Right atrium auricular region (tissue), 2 donors: ENCODE measurements around the gene FGD6. TPM values are rescaled to one million over a fixed set of nuclear protein-coding genes. Genes with fewer than 3 reads are reported as not detected.
"Not testable (repeated sequence)": the region's sequence is repeated elsewhere in the genome, so short reads cannot be mapped to it uniquely, and the experiment has no call there.

ENCODE experiments used
- DNase-seq: peaks from one replicate; pipeline ENCODE4 v3.0.0-alpha.2; 2019; ENCODE audit warnings: low spot score
- H3K27ac ChIP-seq, 2 donors: fragments of 200-600 bp; sonication (generic); 1 replicate in 1 of 2; 2 replicates in 1 of 2; pipeline ENCODE4 v1.5.1; 2016 to 2019
- H3K27me3 ChIP-seq, 2 donors: fragments of 200-600 bp; sonication (generic); one replicate each; pipeline versions ENCODE4 v1.5.1 to v1.6.0; 2017 to 2019
- H3K36me3 ChIP-seq: fragments of 200-600 bp; sonication (generic); one replicate; pipeline ENCODE4 v1.5.1; 2016
- H3K4me1 ChIP-seq, 2 donors: fragments of 200-600 bp; sonication (generic); one replicate each; pipeline versions ENCODE4 v1.5.1 to v1.6.0; 2017 to 2019
- H3K4me3 ChIP-seq, 2 donors: fragments of 200-600 bp; sonication (generic); 1 replicate in 1 of 2; 2 replicates in 1 of 2; pipeline ENCODE4 v1.5.1; 2017 to 2019; ENCODE audit warnings: mild to moderate bottlenecking in 1 of 2, moderate library complexity in 1 of 2
- H3K9me3 ChIP-seq, 2 donors: fragments of 200-600 bp; sonication (generic); one replicate each; pipeline ENCODE4 v1.5.1; 2019
- total RNA-seq, 2 donors: library from RNA; depleted of rRNA; stranded (reverse); fragments of >200 nt; gene quantifications; one replicate each; pipeline ENCODE4 v1.1.0, GENCODE V29; 2016
- TF ChIP-seq, protein P1 (sequence below), 2 donors: fragments of 200-600 bp; sonication (generic); IDR thresholded peaks; one replicate each; pipeline ENCODE4 v1.5.1; 2019; ENCODE audit warnings: antibody characterized with exemption in 2 of 2

FGD6 gene
- total RNA-seq, 2 donors from 2014 or later = 15.8 to 16.9 TPM

- Histone ChIP-seq H3K27me3 (no peaks in the 10 kb centered on the region), H3K36me3 (no peaks in the 10 kb centered on the region), H3K4me3 (no peak overlapping the region), H3K4me1 (peaks cover 0 to 14% of the 10 kb centered on the region in 2 donors), H3K27ac (no peak overlapping the region), H3K9me3 (no peaks in the 10 kb centered on the region)
- TF ChIP-seq, protein P1, sequence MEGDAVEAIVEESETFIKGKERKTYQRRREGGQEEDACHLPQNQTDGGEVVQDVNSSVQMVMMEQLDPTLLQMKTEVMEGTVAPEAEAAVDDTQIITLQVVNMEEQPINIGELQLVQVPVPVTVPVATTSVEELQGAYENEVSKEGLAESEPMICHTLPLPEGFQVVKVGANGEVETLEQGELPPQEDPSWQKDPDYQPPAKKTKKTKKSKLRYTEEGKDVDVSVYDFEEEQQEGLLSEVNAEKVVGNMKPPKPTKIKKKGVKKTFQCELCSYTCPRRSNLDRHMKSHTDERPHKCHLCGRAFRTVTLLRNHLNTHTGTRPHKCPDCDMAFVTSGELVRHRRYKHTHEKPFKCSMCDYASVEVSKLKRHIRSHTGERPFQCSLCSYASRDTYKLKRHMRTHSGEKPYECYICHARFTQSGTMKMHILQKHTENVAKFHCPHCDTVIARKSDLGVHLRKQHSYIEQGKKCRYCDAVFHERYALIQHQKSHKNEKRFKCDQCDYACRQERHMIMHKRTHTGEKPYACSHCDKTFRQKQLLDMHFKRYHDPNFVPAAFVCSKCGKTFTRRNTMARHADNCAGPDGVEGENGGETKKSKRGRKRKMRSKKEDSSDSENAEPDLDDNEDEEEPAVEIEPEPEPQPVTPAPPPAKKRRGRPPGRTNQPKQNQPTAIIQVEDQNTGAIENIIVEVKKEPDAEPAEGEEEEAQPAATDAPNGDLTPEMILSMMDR (IDR thresholded peaks at IDR 0.05) = no peak
- DNase-seq = no peak
Observed at GRCh38 chr12:95240556-95240955, 23.3 kb upstream of the FGD6 start.

- H3K9me3 ChIP-seq, H3K4me3 ChIP-seq, H3K36me3 ChIP-seq, H3K27me3 ChIP-seq, H3K27ac ChIP-seq, DNase-seq: not testable (repeated sequence)
- peaks cover 0 to 14% of the 10 kb centered on the region in 2 donors for H3K4me1 ChIP-seq
Observed at GRCh38 chr12:95239835-95240234, 22.6 kb upstream of the FGD6 start.

- TF ChIP-seq, protein P1 (IDR thresholded peaks at IDR 0.05) = no peak
- H3K27ac ChIP-seq = no peak overlapping the region
- peaks cover 0 to 14% of the 10 kb centered on the region in 2 donors for H3K4me1 ChIP-seq
- no peaks in the 10 kb centered on the region for H3K9me3 ChIP-seq
- H3K27me3 ChIP-seq = no peaks in the 10 kb centered on the region
- DNase-seq = no peak
- no peak overlapping the region for H3K4me3 ChIP-seq
- no peaks in the 10 kb centered on the region for H3K36me3 ChIP-seq
Observed at GRCh38 chr12:95239216-95239615, 21.9 kb upstream of the FGD6 start.

DNA sequence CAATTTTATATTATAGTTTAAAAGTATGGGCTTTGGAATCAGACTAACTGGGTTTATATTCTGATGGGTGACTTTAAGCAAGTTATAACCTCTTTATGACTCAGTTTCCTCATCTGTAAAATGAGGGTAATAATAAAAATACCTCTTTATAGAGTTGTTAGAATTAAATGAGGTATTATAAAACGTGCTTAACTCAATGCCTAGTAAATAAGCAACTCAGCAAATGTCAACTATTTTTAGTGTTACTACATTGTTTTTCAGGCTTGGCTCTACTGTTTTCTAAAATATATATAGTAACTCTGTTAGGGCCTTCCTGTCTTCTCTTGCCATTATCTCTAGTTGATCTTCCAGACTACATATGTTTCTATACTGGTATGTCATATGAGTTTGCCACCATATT lies 20.9 kb upstream of the FGD6 start:
- no peaks in the 10 kb centered on the region for H3K9me3 ChIP-seq
- H3K36me3 ChIP-seq = no peaks in the 10 kb centered on the region
- TF ChIP-seq, protein P1 (IDR thresholded peaks at IDR 0.05) = no peak
- no peaks in the 10 kb centered on the region for H3K27me3 ChIP-seq
- DNase-seq = no peak
- H3K27ac ChIP-seq = no peak overlapping the region
- H3K4me3 ChIP-seq = no peak overlapping the region
- peaks cover 0 to 14% of the 10 kb centered on the region in 2 donors for H3K4me1 ChIP-seq

DNA sequence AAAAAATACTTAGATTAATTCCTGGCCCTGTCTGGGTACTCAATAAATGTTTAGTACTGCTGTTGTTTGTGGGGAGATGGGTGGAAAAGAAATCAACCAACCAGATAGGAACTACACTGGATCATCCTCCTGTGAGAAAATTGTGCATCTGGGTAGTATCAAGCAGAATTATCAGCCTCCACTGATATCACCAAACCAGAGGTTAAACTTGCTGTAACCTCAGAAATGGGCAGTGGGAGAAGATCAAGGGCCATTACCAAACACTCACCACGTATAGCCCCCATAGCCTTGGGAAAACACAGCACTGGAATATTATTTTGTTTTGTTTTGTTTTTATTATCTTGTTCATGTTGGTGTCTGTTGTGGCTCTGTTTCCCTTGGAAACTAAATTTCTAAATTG lies 20.0 kb upstream of the FGD6 start:
- peaks cover 0 to 16% of the 10 kb centered on the region in 2 donors for H3K4me1 ChIP-seq
- TF ChIP-seq, protein P1 (IDR thresholded peaks at IDR 0.05) = no peak
- no peak for DNase-seq

DNA sequence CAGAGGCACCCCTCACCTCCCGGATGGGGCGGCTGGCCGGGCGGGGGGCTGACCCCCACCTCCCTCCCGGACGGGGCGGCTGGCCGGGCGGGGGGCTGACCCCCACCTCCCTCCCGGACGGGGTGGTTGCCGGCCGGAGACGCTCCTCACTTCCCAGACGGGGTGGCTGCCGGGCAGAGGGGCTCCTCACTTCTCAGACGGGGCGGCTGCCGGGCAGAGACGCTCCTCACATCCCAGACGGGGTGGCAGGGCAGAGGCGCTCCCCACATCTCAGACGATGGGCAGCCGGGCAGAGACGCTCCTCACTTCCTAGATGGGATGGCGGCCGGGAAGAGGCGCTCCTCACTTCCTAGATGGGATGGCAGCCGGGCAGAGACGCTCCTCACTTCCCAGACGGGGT lies 18.4 kb upstream of the FGD6 start:
- not testable (repeated sequence) for H3K4me3 ChIP-seq, H3K9me3 ChIP-seq, H3K36me3 ChIP-seq, DNase-seq, H3K27ac ChIP-seq, H3K27me3 ChIP-seq
- peaks cover 0 to 26% of the 10 kb centered on the region in 2 donors for H3K4me1 ChIP-seq

More for the DNA sequence above, 20.0 kb upstream of the FGD6 start:
- Histone ChIP-seq H3K27ac (no peak overlapping the region), H3K9me3 (no peaks in the 10 kb centered on the region), H3K4me3 (no peak overlapping the region), H3K27me3 (no peaks in the 10 kb centered on the region), H3K36me3 (no peaks in the 10 kb centered on the region)

- not testable (repeated sequence) for H3K36me3 ChIP-seq, H3K27ac ChIP-seq, H3K4me3 ChIP-seq, H3K27me3 ChIP-seq, DNase-seq, H3K9me3 ChIP-seq
- peaks cover 0 to 32% of the 10 kb centered on the region in 2 donors for H3K4me1 ChIP-seq
Observed at GRCh38 chr12:95234187-95234586, 16.9 kb upstream of the FGD6 start.
